HEK293T (cell line): ENCODE measurements around the gene C3orf52.

ENCODE experiments used
- CTCF ChIA-PET: fragments of 350-600 bp; formaldehyde crosslinking; extraction: SDS; loops from one replicate; lab custom pipeline; 2021; ENCODE audit warnings: antibody characterized with exemption, inconsistent platforms; lab: Yijun Ruan, JAX
- POLR2A ChIA-PET: fragments of 350-600 bp; formaldehyde crosslinking; extraction: SDS; loops from one replicate; lab custom pipeline; 2020; ENCODE audit warnings: antibody characterized with exemption, inconsistent platforms; lab: Yijun Ruan, JAX
- DNase-seq: peaks from one replicate; pipeline ENCODE4 v3.0.0; 2012; ENCODE audit warnings: mixed read lengths; ENCODE audit errors: extremely low spot score
- ARNT ChIP-seq: fragments of 450-650 bp; IDR thresholded peaks from 2 replicates; pipeline ENCODE4 v1.6.1; 2017; ENCODE audit warnings: mild to moderate bottlenecking
- BHLHE40 ChIP-seq: fragments of 450-650 bp; IDR thresholded peaks from 2 replicates; pipeline ENCODE4 v1.6.1; 2016; ENCODE audit warnings: mild to moderate bottlenecking, moderate library complexity, borderline replicate concordance
- CTBP1 ChIP-seq: fragments of 450-650 bp; IDR thresholded peaks from 2 replicates; pipeline ENCODE4 v1.6.1; 2016; ENCODE audit warnings: borderline replicate concordance
- ELF4 ChIP-seq: fragments of 450-650 bp; IDR thresholded peaks from 2 replicates; pipeline ENCODE4 v1.6.1; 2017; ENCODE audit warnings: antibody characterized with exemption
- FOXA1 ChIP-seq: fragments of 450-650 bp; IDR thresholded peaks from 2 replicates; pipeline ENCODE4 v1.6.1; 2016; ENCODE audit warnings: mild to moderate bottlenecking
- FOXK2 ChIP-seq: fragments of 450-650 bp; IDR thresholded peaks from 2 replicates; pipeline ENCODE4 v1.6.1; 2016; ENCODE audit warnings: mild to moderate bottlenecking
- FOXM1 ChIP-seq: fragments of 450-650 bp; IDR thresholded peaks from 2 replicates; pipeline ENCODE4 v1.6.1; 2017; ENCODE audit warnings: mild to moderate bottlenecking, borderline replicate concordance
- HDGF ChIP-seq: fragments of 450-650 bp; IDR thresholded peaks from 2 replicates; pipeline ENCODE4 v1.6.1; 2017; ENCODE audit warnings: antibody characterized with exemption, borderline replicate concordance
- L3MBTL2 ChIP-seq: fragments of 450-650 bp; conservative IDR thresholded peaks from 2 replicates; pipeline ENCODE4 v1.6.1; 2016; ENCODE audit warnings: mild to moderate bottlenecking
- LEF1 ChIP-seq: fragments of 450-650 bp; IDR thresholded peaks from 2 replicates; pipeline ENCODE4 v1.6.1; 2017; ENCODE audit warnings: mild to moderate bottlenecking, borderline replicate concordance
- NFRKB ChIP-seq: fragments of 450-650 bp; IDR thresholded peaks from 2 replicates; pipeline ENCODE4 v1.6.1; 2016; ENCODE audit warnings: mild to moderate bottlenecking, moderate library complexity
- SP1 ChIP-seq: fragments of 450-650 bp; IDR thresholded peaks from 2 replicates; pipeline ENCODE4 v1.6.1; 2017
- SUZ12 ChIP-seq: fragments of 450-650 bp; IDR thresholded peaks from 2 replicates; pipeline ENCODE4 v1.6.1; 2016; ENCODE audit warnings: mild to moderate bottlenecking
- TARDBP ChIP-seq: fragments of 450-650 bp; IDR thresholded peaks from 2 replicates; pipeline ENCODE4 v1.6.1; 2016
- ZNF384 ChIP-seq: fragments of 450-650 bp; IDR thresholded peaks from 2 replicates; pipeline ENCODE4 v1.6.1; 2016
- TF ChIP-seq, protein P1 (sequence below): fragments of 450-650 bp; IDR thresholded peaks from 2 replicates; pipeline ENCODE4 v1.6.1; 2016

Gene C3orf52

DNA sequence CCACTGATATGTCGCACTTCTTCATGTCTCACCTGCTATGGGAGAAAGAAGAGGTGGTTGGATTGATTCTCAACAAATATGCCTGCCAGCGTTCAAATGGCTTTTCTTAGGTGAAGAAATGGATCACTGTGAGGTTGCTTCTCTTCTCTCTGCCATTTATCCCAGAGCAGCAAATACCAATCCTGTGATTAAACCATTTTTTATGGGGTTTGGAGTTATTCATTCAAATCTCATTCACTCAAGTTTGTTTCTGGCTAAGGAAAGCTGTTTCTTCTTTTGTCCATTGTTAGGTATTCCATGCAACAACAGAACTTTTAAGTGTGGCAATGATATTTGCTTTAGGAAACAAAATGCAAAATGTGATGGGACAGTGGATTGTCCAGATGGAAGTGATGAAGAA, 12.2 kb upstream of the C3orf52 start:
- DNase-seq, result no peak
- ChIA-PET POLR2A (no interaction called here), CTCF (no interaction called here)
- TF ChIP-seq NFRKB, result no peak
- TF ChIP-seq, protein P1, sequence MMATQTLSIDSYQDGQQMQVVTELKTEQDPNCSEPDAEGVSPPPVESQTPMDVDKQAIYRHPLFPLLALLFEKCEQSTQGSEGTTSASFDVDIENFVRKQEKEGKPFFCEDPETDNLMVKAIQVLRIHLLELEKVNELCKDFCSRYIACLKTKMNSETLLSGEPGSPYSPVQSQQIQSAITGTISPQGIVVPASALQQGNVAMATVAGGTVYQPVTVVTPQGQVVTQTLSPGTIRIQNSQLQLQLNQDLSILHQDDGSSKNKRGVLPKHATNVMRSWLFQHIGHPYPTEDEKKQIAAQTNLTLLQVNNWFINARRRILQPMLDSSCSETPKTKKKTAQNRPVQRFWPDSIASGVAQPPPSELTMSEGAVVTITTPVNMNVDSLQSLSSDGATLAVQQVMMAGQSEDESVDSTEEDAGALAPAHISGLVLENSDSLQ, result no peak
- no peak for TF ChIP-seq L3MBTL2
- TF ChIP-seq HDGF, result no peak
- no peak for TF ChIP-seq ZNF384
- TF ChIP-seq TARDBP, result no peak
- TF ChIP-seq CTBP1, result no peak
- no peak for TF ChIP-seq FOXA1
- no peak for TF ChIP-seq ELF4
- no peak for TF ChIP-seq SUZ12
- no peak for TF ChIP-seq SP1
- no peak for TF ChIP-seq BHLHE40
- no peak for TF ChIP-seq FOXK2
- TF ChIP-seq LEF1, result no peak

DNA sequence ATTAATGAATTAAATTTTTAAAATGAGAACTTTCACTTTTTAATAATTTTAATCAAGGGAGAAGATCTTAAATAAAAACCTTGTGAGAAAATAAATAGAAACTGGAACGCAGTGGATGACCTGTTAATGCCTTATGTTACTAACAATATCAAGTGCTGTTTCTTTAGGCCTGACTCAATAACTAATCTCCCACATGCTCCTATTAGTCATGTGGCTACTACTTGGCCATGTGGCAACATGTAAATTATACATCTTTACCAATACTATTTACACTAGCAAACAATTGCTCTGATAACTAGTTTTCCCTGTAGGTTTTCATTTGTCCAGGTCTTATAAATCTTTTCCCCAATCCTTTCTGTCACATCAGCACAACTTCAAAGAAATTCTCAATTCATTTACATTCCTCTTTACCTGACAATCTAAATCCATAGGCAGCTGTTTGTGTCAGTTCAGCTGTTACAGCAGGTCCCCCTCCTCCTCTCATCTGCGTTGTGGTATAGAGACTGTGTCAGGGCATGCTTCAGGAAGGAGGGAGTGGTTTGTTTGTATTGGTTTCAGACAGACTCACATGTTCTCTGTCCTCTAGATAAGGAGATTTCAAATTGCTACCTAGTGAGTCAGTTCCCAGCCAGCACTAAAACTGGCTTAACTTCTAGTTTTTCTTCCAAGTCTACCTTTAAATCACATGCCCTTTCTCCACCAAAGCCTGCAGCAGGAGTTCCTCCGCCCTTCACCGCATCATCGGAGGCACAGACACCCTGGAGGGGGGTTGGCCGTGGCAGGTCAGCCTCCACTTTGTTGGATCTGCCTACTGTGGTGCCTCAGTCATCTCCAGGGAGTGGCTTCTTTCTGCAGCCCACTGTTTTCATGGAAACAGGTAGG, 11.3 kb upstream of the C3orf52 start:
- peak; percentile 27 for DNase-seq
- POLR2A ChIA-PET, result no interaction called here
- TF ChIP-seq ELF4, result no peak
- TF ChIP-seq ARNT, result no peak
- no peak for TF ChIP-seq BHLHE40
- no peak for TF ChIP-seq FOXM1
- no peak for TF ChIP-seq LEF1
- no peak for TF ChIP-seq CTBP1
- no peak for TF ChIP-seq FOXK2
- TF ChIP-seq TARDBP, result no peak
- TF ChIP-seq, protein P1, result no peak
- TF ChIP-seq ZNF384, result no peak
- TF ChIP-seq HDGF, result no peak
- no peak for TF ChIP-seq SP1
- no peak for TF ChIP-seq NFRKB
- CTCF ChIA-PET, result no interaction called here

DNA sequence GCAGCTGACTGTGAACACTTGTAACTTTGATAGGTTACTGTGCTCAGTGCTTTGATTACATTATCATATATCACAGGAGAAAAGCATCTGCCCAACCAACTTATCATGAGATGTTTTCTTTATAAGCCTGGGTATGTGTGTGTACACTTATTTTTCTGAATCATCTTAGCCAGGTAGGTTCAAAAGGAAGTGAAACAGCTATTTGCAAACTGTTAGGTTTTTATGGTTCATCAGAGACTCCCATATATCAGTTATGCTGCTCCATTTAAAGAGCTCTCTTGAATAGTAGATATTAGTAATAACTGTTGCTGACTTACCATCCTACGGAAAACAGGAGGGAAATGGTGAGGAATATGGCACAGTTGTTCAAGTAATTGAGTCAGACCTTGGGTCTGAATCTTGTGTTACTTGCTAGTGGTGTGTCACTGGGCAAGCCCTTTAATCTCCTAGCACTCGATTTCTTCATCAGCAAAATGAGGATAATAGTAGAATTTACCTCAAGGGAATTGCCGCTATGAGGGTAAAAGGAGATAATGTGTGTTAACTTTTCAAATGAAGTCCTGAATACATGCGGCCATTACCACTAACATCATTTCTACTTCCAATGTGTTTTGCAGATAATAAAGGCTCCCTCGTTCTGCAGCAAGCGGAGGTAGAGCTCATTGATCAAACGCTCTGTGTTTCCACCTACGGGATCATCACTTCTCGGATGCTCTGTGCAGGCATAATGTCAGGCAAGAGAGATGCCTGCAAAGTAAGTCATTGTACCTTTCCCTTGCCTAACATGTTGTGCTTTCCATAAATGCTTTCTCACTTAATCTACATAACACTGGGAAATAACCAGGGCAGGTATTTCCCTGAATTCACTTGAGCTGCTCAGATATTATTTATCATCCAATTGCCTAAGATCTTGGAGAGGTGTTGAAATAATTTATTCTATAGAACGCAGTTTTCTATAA, 7.8 kb upstream of the C3orf52 start:
- DNase-seq, result no peak
- ChIA-PET CTCF (interaction anchor here (0.5 kb wide), 1 partner anchor 998 kb away, joined by 3 read pairs; no protein-coding TSS in a partner anchor), POLR2A (no interaction called here)
- TF ChIP-seq HDGF (no peak), CTBP1 (no peak), BHLHE40 (no peak), SUZ12 (no peak), LEF1 (no peak), L3MBTL2 (no peak), FOXA1 (no peak), ARNT (no peak), NFRKB (no peak), TARDBP (no peak)

DNA sequence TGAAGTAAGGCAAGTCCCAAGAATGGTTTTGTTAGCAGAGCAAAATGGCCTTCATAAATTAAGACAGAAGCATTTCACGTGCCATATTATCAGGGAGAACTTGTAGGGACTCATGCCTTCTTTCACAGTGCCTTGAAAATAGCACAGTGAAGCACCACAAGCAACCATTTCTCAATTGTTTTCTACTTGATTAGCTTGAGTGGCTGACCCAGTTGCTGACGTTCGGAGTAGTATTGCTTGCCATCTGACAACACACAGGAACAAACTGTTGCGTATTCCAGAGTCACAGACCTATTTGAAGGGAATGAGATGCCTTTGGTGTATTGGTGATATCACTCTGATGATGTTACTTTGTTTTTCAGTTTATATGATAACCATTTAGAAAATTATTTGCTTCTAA, 3.0 kb upstream of the C3orf52 start:
- ChIA-PET POLR2A (no interaction called here), CTCF (no interaction called here)
- no peak for DNase-seq
- TF ChIP-seq FOXK2, result no peak
- no peak for TF ChIP-seq SUZ12
- TF ChIP-seq, protein P1, result no peak
- TF ChIP-seq SP1, result no peak
- no peak for TF ChIP-seq NFRKB
- TF ChIP-seq ARNT, result no peak
- no peak for TF ChIP-seq FOXA1
- no peak for TF ChIP-seq HDGF
- no peak for TF ChIP-seq BHLHE40
- no peak for TF ChIP-seq FOXM1
- TF ChIP-seq ELF4, result no peak
- TF ChIP-seq TARDBP, result no peak
- no peak for TF ChIP-seq CTBP1
- no peak for TF ChIP-seq ZNF384
- no peak for TF ChIP-seq L3MBTL2
- TF ChIP-seq LEF1, result no peak

DNA sequence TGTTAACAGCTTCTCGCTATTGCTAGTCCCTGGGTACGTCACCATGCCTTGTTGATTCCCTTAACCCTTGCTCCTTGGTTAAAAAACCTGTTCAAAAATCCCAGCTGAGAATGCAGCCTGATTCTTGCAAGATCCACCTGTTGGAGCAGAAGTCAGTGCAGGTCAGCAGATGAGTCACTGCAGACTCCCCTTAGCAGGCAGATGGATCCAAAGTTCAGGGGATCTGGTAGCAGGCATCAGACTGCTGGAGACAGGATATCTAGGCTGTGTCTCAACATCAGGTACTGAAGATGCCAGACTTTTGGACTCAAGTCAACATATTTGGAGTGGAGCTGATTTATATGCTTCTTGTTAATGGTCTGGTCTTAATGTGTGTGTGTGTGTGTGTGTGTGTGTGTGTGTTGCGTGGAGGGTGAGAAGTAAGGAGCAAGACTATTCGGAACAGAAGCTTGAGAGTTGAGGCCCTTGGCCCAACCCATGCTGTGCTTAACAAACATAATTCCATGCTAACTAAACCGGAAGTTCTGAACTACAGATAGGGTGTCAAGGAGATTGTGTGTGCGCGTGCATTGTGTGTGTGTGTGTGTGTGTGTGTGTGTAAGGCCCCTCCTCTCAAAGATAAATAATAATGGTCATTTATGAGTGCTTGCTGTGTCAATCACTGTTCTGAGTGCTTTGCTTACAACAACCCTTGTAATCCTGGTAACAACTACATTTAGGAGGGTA, 1.0 kb upstream of the C3orf52 start:
- CTCF ChIA-PET, result interaction anchor here (1.1 kb wide), 1 partner anchor 96 kb away, joined by 3 read pairs; no protein-coding TSS in a partner anchor
- DNase-seq, result no peak
- POLR2A ChIA-PET, result no interaction called here
- TF ChIP-seq FOXM1 (no peak), ZNF384 (no peak), BHLHE40 (no peak), L3MBTL2 (no peak), HDGF (no peak), SP1 (no peak), FOXK2 (no peak), NFRKB (no peak), ELF4 (no peak), FOXA1 (no peak), CTBP1 (no peak), SUZ12 (no peak), LEF1 (no peak), ARNT (no peak), TARDBP (no peak)
- TF ChIP-seq, protein P1, result no peak
